ENCODE measurements around the gene RIMBP2.

RIMBP2 gene

GRCh38 chr12:130634866-130635265 lies 81.2 kb downstream of the RIMBP2 start:
- DNase-seq (ENCODE audit: low read depth in 3 of 3, low spot score in 1 of 3): no peak

GRCh38 chr12:130633771-130634170 lies 82.3 kb downstream of the RIMBP2 start:
- DNase-seq (ENCODE audit: low read depth in 3 of 3, low spot score in 1 of 3): no peak

GRCh38 chr12:130632642-130633041 lies 83.5 kb downstream of the RIMBP2 start:
- no peak for DNase-seq (ENCODE audit: low read depth in 3 of 3, low spot score in 1 of 3)

GRCh38 chr12:130628304-130628703 lies 87.8 kb downstream of the RIMBP2 start:
- no peak for DNase-seq (ENCODE audit: low read depth in 3 of 3, low spot score in 1 of 3)

GRCh38 chr12:130627175-130627574 lies 88.9 kb downstream of the RIMBP2 start:
- DNase-seq (ENCODE audit: low read depth in 3 of 3, low spot score in 1 of 3): no peak

GRCh38 chr12:130626601-130627000 lies 89.5 kb downstream of the RIMBP2 start:
- no peak for DNase-seq (ENCODE audit: low read depth in 3 of 3, low spot score in 1 of 3)

- DNase-seq (ENCODE audit: low read depth in 3 of 3, low spot score in 1 of 3): no peak
Measured at GRCh38 chr12:130625201-130625600, 90.9 kb downstream of the RIMBP2 start.

GRCh38 chr12:130622803-130623202 lies 93.3 kb downstream of the RIMBP2 start:
- no peak for DNase-seq (ENCODE audit: low read depth in 3 of 3, low spot score in 1 of 3)

GRCh38 chr12:130621696-130622298 lies 94.3 kb downstream of the RIMBP2 start:
- no peak for DNase-seq (ENCODE audit: low read depth in 3 of 3, low spot score in 1 of 3)

- no peak for DNase-seq (ENCODE audit: low read depth in 3 of 3, low spot score in 1 of 3)
Measured at GRCh38 chr12:130620756-130621155, 95.3 kb downstream of the RIMBP2 start.

GRCh38 chr12:130620281-130620680 lies 95.8 kb downstream of the RIMBP2 start:
- no peak for DNase-seq (ENCODE audit: low read depth in 3 of 3, low spot score in 1 of 3)

GRCh38 chr12:130619385-130620001 lies 96.6 kb downstream of the RIMBP2 start:
- no peak for DNase-seq (ENCODE audit: low read depth in 3 of 3, low spot score in 1 of 3)

- DNase-seq (ENCODE audit: low read depth in 3 of 3, low spot score in 1 of 3): no peak
Measured at GRCh38 chr12:130617219-130617618, 98.9 kb downstream of the RIMBP2 start.

- no peak for DNase-seq (ENCODE audit: low read depth in 3 of 3, low spot score in 1 of 3)
Measured at GRCh38 chr12:130615861-130616345, 100.2 kb downstream of the RIMBP2 start.

- DNase-seq (ENCODE audit: low read depth in 3 of 3, low spot score in 1 of 3): no peak
Measured at GRCh38 chr12:130614530-130614905, 101.6 kb downstream of the RIMBP2 start.

GRCh38 chr12:130613831-130614529 lies 102.1 kb downstream of the RIMBP2 start:
- no peak for DNase-seq (ENCODE audit: low read depth in 3 of 3, low spot score in 1 of 3)

GRCh38 chr12:130613131-130613530 lies 103.0 kb downstream of the RIMBP2 start:
- no peak for DNase-seq (ENCODE audit: low read depth in 3 of 3, low spot score in 1 of 3)

- no peak for DNase-seq (ENCODE audit: low read depth in 3 of 3, low spot score in 1 of 3)
Measured at GRCh38 chr12:130611026-130611905, 104.8 kb downstream of the RIMBP2 start.

- no peak for DNase-seq (ENCODE audit: low read depth in 3 of 3, low spot score in 1 of 3)
Measured at GRCh38 chr12:130609966-130610365, 106.1 kb downstream of the RIMBP2 start.

- no peak for DNase-seq (ENCODE audit: low read depth in 3 of 3, low spot score in 1 of 3)
Measured at GRCh38 chr12:130608831-130609230, 107.3 kb downstream of the RIMBP2 start.

GRCh38 chr12:130608132-130608531 lies 108.0 kb downstream of the RIMBP2 start:
- no peak for DNase-seq (ENCODE audit: low read depth in 3 of 3, low spot score in 1 of 3)

All from stimulated activated CD4-positive, alpha-beta T cell treated with anti-CD3 and anti-CD28 coated beads, TNF-alpha, amount 100 ng/mL, for 1 hour (primary cell).